Peyer's patch (tissue), 4 donors: ENCODE measurements around the gene ANO4. TPM values are rescaled to one million over a fixed set of nuclear protein-coding genes. Genes with fewer than 3 reads are reported as not detected.

Source experiments
- DNase-seq, 3 donors: peaks; one replicate each; pipeline ENCODE4 v3.0.0-alpha.2; 2017 to 2019
- H3K27ac ChIP-seq, 4 donors: fragments of 200-600 bp; sonication (generic); one replicate each; pipeline ENCODE4 v1.5.1; 2016 to 2019
- H3K27me3 ChIP-seq, 2 donors: fragments of 200-600 bp; sonication (generic); one replicate each; pipeline ENCODE4 v1.5.1; 2019
- H3K36me3 ChIP-seq, 3 donors: fragments of 200-600 bp; sonication (generic); one replicate each; pipeline ENCODE4 v1.5.1; 2016 to 2019
- H3K4me1 ChIP-seq, 4 donors: fragments of 200-600 bp; sonication (generic); one replicate each; pipeline ENCODE4 v1.5.1; 2016 to 2019
- H3K4me3 ChIP-seq, 4 donors: fragments of 200-600 bp; sonication (generic); 1 replicate in 3 of 4; 2 replicates in 1 of 4; pipeline ENCODE4 v1.5.1; 2016 to 2019; ENCODE audit warnings: mild to moderate bottlenecking in 1 of 4
- H3K9me3 ChIP-seq, 4 donors: fragments of 200-600 bp; sonication (generic); one replicate each; pipeline ENCODE4 v1.5.1; 2016 to 2019; ENCODE audit warnings: mild to moderate bottlenecking in 1 of 4
- POLR2A ChIP-seq, 2 donors: fragments of 450-650 bp; IDR thresholded peaks; one replicate each; pipeline ENCODE4 v1.5.1; 2017; ENCODE audit warnings: antibody characterized with exemption in 2 of 2, mild to moderate bottlenecking in 2 of 2, moderate library complexity in 2 of 2
- total RNA-seq, 4 donors: library from RNA; depleted of rRNA; stranded (reverse); fragments of >200 nt; gene quantifications; one replicate each; pipeline ENCODE4 v1.1.0, GENCODE V29; 2016
- TF ChIP-seq, protein P1 (sequence below), 6 experiments: fragments of 450-650 bp in 4 of 6; fragments of 200-600 bp in 2 of 6; sonication (generic) in 1 of 6; IDR thresholded peaks; one replicate each; pipeline ENCODE4 v1.5.1; 2017 to 2019; ENCODE audit warnings: antibody characterized with exemption in 6 of 6, mild to moderate bottlenecking in 3 of 6, moderate library complexity in 1 of 6

ANO4 gene
- total RNA-seq, 4 donors from 2014 or later: 1.7 TPM; not detected in 3

DNA sequence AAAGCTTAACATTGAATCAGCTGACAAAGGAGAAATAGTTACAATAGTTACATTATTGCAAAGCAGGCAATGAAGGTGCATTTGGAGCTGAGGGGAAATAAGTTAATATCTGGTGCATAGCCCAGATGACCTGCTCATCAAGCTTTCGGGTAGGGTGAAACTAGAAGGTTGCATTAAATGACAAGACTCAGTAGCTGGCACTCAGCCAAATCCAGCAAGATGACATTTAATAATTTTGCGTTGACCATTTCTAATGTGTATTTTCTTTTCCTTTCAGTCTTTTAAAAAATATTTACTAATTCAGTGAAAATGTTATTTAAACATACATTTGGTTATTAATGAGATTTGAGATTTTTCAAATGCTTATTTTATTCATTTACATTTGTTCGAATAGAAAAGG is 226.9 kb downstream of the ANO4 start:
- Histone ChIP-seq H3K36me3 (no peaks in the 10 kb centered on the region), H3K9me3 (no peaks in the 10 kb centered on the region), H3K4me3 (no peak overlapping the region), H3K27me3 (no peaks in the 10 kb centered on the region), H3K4me1 (no peaks in the 10 kb centered on the region), H3K27ac (no peak overlapping the region)
- TF ChIP-seq POLR2A (IDR thresholded peaks at IDR 0.05): no peak
- TF ChIP-seq, protein P1, sequence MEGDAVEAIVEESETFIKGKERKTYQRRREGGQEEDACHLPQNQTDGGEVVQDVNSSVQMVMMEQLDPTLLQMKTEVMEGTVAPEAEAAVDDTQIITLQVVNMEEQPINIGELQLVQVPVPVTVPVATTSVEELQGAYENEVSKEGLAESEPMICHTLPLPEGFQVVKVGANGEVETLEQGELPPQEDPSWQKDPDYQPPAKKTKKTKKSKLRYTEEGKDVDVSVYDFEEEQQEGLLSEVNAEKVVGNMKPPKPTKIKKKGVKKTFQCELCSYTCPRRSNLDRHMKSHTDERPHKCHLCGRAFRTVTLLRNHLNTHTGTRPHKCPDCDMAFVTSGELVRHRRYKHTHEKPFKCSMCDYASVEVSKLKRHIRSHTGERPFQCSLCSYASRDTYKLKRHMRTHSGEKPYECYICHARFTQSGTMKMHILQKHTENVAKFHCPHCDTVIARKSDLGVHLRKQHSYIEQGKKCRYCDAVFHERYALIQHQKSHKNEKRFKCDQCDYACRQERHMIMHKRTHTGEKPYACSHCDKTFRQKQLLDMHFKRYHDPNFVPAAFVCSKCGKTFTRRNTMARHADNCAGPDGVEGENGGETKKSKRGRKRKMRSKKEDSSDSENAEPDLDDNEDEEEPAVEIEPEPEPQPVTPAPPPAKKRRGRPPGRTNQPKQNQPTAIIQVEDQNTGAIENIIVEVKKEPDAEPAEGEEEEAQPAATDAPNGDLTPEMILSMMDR (IDR thresholded peaks at IDR 0.05): no peak
- DNase-seq: no peak

DNA sequence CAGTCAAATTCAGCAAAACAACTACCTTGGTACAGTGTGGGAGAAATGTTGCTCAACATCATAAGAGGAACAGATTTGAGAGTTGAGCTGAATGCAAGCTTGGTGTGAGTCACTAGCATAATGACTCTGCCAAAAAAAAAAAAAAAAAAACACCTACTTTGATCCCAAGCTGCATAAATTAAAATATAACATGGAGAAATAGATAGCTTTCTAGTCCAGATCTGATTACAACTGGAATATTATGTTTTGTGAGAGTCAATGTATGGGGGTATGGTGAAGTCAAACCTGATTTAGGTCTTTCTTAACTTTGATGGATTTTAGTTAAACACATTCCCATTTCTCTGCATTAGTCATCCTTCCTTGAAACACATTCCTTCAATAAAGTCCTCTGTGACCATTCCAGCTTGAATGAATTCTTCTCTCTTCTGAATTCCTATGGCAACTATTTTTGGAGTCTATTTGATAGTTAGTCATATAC is 227.4 kb downstream of the ANO4 start:
- Histone ChIP-seq H3K4me1 (no peaks in the 10 kb centered on the region), H3K9me3 (no peaks in the 10 kb centered on the region), H3K27ac (no peak overlapping the region), H3K27me3 (no peaks in the 10 kb centered on the region), H3K36me3 (no peaks in the 10 kb centered on the region), H3K4me3 (no peak overlapping the region)
- DNase-seq: no peak
- TF ChIP-seq, protein P1 (IDR thresholded peaks at IDR 0.05): no peak
- TF ChIP-seq POLR2A (IDR thresholded peaks at IDR 0.05): no peak

GRCh38 chr12:101027200-101027599 is 232.6 kb downstream of the ANO4 start:
- H3K27ac ChIP-seq: no peak overlapping the region
- no peaks in the 10 kb centered on the region for H3K27me3 ChIP-seq
- H3K36me3 ChIP-seq: no peaks in the 10 kb centered on the region
- no peaks in the 10 kb centered on the region for H3K9me3 ChIP-seq
- TF ChIP-seq POLR2A (IDR thresholded peaks at IDR 0.05): no peak
- TF ChIP-seq, protein P1 (IDR thresholded peaks at IDR 0.05): no peak
- DNase-seq: no peak
- H3K4me1 ChIP-seq: no peaks in the 10 kb centered on the region
- H3K4me3 ChIP-seq: no peak overlapping the region

- no peak for TF ChIP-seq POLR2A (IDR thresholded peaks at IDR 0.05)
- TF ChIP-seq, protein P1 (IDR thresholded peaks at IDR 0.05): no peak
- Histone ChIP-seq H3K9me3 (no peaks in the 10 kb centered on the region), H3K36me3 (no peaks in the 10 kb centered on the region), H3K27ac (no peak overlapping the region), H3K4me3 (no peak overlapping the region), H3K4me1 (no peaks in the 10 kb centered on the region), H3K27me3 (no peaks in the 10 kb centered on the region)
- no peak for DNase-seq
These were observed 233.2 kb downstream of the ANO4 start for GRCh38 chr12:101027816-101028215.

DNA sequence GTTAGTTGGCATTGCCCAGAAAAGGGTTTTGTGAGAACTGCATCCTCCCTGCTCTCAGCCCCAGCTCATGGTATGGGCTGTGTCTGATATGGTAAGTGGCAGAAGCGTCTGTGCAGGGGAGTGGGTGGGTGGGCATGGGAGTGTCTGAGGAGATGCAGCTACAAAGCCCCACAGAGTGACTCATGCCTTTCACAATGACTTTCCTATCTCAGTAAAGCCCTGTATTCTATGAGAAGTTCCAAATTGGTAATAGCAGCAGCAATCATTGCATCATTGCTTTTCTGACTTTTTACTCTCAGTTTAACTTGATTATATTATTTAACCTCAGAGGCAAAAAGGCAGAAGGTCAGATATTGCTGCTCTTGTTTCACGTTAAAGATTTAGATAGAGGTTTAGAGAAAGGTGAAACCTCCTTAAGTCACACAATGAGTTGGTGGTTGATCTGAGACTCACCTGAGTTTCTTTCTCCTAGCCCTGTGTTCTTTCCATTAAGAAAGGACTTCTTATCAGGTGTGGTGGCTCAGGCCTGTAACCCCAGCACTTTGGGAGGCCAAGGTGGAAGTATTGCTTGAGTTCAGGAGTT is 243.8 kb downstream of the ANO4 start:
- Histone ChIP-seq H3K4me3 (no peak overlapping the region), H3K4me1 (no peaks in the 10 kb centered on the region), H3K36me3 (no peaks in the 10 kb centered on the region), H3K27me3 (no peaks in the 10 kb centered on the region), H3K9me3 (no peaks in the 10 kb centered on the region), H3K27ac (no peak overlapping the region)
- TF ChIP-seq, protein P1 (IDR thresholded peaks at IDR 0.05): no peak
- TF ChIP-seq POLR2A (IDR thresholded peaks at IDR 0.05): no peak
- DNase-seq: no peak
